Measurements from ENCODE around the gene SRCIN1.
A peak's percentile ranks its signal among the peaks of the same experiment; 100 is the strongest.

SRCIN1 gene

DNA sequence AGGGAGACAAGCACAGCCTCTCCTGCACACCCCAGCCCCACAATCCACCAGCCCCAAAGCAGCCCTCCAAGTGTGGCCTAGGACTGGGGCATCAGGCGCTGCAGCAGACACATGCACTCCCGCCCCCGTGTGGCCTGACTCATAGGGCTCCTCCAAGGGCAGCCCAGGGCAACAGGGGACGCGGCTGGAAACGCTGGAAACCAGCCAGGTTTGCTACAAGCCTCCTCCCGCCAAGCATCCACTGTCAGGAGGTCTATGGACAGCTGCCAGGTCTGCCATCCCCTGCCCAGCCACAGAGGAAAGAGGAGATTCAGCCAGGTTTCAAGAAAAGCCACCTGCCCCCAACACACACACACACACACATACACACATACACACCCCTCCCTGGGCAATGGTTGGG lies 25.8 kb downstream of the SRCIN1 start:
- DNase-seq (ENCODE audit: low read depth), result peak; percentile 52
- TF ChIP-seq CTCF (conservative IDR thresholded peaks at IDR 0.05; ENCODE audit: control insufficient read depth, insufficient read depth, low read depth, low read length), result peak; percentile 1
- no peak overlapping the region for H3K4me3 ChIP-seq (ENCODE audit: control insufficient read depth, low read depth, low read length)

GRCh38 chr17:38579083-38579480 lies 26.7 kb downstream of the SRCIN1 start:
- no peak for TF ChIP-seq CTCF (conservative IDR thresholded peaks at IDR 0.05; ENCODE audit: control insufficient read depth, insufficient read depth, low read depth, low read length)
- DNase-seq (ENCODE audit: low read depth), result no peak
- H3K4me3 ChIP-seq (ENCODE audit: control insufficient read depth, low read depth, low read length), result no peak overlapping the region

- no peak overlapping the region for H3K4me3 ChIP-seq (ENCODE audit: control insufficient read depth, low read depth, low read length)
- no peak for TF ChIP-seq CTCF (conservative IDR thresholded peaks at IDR 0.05; ENCODE audit: control insufficient read depth, insufficient read depth, low read depth, low read length)
- DNase-seq (ENCODE audit: low read depth), result no peak
Measured at GRCh38 chr17:38578229-38579082, 27.3 kb downstream of the SRCIN1 start.

GRCh38 chr17:38577645-38578173 lies 28.0 kb downstream of the SRCIN1 start:
- no peak for DNase-seq (ENCODE audit: low read depth)
- no peak overlapping the region for H3K4me3 ChIP-seq (ENCODE audit: control insufficient read depth, low read depth, low read length)
- no peak for TF ChIP-seq CTCF (conservative IDR thresholded peaks at IDR 0.05; ENCODE audit: control insufficient read depth, insufficient read depth, low read depth, low read length)

- TF ChIP-seq CTCF (conservative IDR thresholded peaks at IDR 0.05; ENCODE audit: control insufficient read depth, insufficient read depth, low read depth, low read length), result no peak
Measured at GRCh38 chr17:38577244-38577643, 28.5 kb downstream of the SRCIN1 start.

DNA sequence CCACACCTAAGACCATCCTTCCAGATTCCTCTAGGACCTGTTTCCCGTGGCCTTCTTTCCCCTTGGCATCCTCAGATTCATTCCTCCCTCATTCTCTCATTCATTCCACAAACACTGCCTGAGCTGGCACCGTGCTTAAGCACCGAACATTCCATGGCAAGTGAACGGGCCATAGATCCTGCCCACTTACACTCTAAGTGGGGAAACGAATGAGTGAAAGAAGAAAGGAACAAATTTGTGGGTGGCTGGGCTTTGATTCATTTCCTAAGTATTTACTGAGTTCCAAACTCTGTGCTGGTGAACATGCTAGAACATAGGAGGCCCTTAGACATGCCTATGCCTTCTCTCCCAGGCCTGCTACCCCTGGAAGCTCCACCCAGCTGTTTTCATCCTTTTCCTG lies 30.0 kb downstream of the SRCIN1 start:
- no peak for TF ChIP-seq CTCF (conservative IDR thresholded peaks at IDR 0.05; ENCODE audit: control insufficient read depth, insufficient read depth, low read depth, low read length)
- no peak for DNase-seq (ENCODE audit: low read depth)
- H3K4me3 ChIP-seq (ENCODE audit: control insufficient read depth, low read depth, low read length), result no peak overlapping the region

More at GRCh38 chr17:38577244-38577643, 28.5 kb downstream of the SRCIN1 start:
- no peak overlapping the region for H3K4me3 ChIP-seq (ENCODE audit: control insufficient read depth, low read depth, low read length)
- DNase-seq (ENCODE audit: low read depth), result no peak
